ENCODE results near the gene HAP1.

Gene HAP1

DNA sequence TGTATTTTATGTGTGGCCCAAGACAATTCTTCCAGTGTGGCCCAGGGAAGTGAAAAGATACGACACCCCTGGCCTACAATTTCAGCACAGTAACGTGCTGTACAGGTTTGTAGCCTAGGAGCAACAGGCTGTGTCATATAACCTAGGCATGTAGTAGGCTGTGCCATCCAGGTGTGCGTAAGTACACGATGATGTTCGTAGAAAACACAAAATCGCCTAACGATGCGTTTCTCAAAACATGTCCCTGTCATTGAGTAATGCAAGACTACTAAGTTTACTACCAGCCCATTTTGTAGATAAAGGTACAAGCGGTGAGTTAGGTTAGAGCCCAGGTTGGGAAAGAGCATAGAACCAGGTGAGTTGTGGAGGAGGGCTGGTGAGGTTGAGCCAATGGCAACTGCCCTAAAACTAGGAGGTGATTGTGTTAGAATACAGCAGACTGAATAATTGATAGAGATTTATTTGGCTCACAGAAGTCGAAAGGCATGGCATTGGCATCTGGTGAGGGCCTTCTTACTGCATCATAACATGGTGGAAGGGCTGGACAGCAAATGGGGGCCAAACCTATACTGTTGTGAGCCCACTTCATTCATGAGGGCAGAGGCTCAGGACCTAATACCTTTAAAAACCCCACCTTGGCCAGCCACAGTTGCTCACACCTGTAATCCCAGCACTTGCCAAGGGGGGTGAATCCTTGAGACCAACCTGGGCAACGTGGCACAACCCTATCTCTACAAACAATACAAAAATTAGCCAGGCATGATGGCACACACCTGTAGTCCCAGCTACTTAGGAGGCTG is 41.5 kb downstream of the HAP1 start:
- DNase-seq (ENCODE audit: low read depth) = no peak
- TF ChIP-seq POLR2A (IDR thresholded peaks at IDR 0.05; ENCODE audit: extremely low read depth, insufficient read length) = no peak
- TF ChIP-seq, protein P1, sequence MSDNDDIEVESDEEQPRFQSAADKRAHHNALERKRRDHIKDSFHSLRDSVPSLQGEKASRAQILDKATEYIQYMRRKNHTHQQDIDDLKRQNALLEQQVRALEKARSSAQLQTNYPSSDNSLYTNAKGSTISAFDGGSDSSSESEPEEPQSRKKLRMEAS (IDR thresholded peaks at IDR 0.05; ENCODE audit: low read depth, low read length) = no peak
- TF ChIP-seq, protein P2, sequence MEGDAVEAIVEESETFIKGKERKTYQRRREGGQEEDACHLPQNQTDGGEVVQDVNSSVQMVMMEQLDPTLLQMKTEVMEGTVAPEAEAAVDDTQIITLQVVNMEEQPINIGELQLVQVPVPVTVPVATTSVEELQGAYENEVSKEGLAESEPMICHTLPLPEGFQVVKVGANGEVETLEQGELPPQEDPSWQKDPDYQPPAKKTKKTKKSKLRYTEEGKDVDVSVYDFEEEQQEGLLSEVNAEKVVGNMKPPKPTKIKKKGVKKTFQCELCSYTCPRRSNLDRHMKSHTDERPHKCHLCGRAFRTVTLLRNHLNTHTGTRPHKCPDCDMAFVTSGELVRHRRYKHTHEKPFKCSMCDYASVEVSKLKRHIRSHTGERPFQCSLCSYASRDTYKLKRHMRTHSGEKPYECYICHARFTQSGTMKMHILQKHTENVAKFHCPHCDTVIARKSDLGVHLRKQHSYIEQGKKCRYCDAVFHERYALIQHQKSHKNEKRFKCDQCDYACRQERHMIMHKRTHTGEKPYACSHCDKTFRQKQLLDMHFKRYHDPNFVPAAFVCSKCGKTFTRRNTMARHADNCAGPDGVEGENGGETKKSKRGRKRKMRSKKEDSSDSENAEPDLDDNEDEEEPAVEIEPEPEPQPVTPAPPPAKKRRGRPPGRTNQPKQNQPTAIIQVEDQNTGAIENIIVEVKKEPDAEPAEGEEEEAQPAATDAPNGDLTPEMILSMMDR (IDR thresholded peaks at IDR 0.05; ENCODE audit: low read depth, low read length) = no peak
- TF ChIP-seq MYC (IDR thresholded peaks at IDR 0.05; ENCODE audit: low read depth, low read length) = no peak
- no peak overlapping the region for H3K4me3 ChIP-seq (ENCODE audit: low read depth, low read length)

DNA sequence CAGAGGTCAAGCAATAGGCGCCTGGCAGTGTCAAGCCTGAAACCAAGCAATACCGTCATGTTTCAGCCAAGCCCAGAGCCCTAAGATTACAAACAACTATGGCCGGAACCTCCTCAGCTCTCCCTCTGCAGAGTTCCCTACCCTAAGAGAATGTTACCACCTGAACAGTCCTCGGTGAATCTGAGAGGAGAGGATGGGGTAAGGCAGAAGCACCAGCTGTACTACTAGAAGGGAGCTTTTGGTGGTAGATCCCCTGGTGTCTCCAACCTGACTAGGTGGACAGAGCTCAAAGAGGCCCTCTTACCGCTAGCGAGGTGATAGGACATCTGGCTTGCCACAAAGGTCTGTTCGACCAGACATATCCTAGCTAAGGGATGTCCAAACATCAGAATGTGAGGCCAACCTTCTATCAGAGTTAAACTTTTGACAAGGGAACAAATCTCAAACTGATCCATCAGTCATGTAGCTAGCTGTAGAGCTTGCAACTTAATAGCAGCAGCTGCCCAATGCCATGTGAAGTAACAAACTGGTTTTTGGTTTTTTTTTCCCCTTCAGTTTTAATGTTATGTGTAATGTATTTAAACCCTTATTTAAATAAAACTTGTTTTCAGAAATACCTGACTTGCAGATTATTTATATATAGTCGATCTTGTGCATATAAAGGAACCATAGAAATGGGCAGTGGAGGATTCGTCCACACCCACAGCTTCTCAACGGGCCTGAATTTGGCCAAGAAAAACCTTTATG is 43.2 kb downstream of the HAP1 start:
- H3K4me3 ChIP-seq (ENCODE audit: low read depth, low read length) = no peak overlapping the region
- TF ChIP-seq, protein P2 (IDR thresholded peaks at IDR 0.05; ENCODE audit: low read depth, low read length) = no peak
- TF ChIP-seq POLR2A (IDR thresholded peaks at IDR 0.05; ENCODE audit: extremely low read depth, insufficient read length) = no peak
- TF ChIP-seq, protein P1 (IDR thresholded peaks at IDR 0.05; ENCODE audit: low read depth, low read length) = no peak
- no peak for TF ChIP-seq MYC (IDR thresholded peaks at IDR 0.05; ENCODE audit: low read depth, low read length)
- DNase-seq (ENCODE audit: low read depth) = no peak

DNA sequence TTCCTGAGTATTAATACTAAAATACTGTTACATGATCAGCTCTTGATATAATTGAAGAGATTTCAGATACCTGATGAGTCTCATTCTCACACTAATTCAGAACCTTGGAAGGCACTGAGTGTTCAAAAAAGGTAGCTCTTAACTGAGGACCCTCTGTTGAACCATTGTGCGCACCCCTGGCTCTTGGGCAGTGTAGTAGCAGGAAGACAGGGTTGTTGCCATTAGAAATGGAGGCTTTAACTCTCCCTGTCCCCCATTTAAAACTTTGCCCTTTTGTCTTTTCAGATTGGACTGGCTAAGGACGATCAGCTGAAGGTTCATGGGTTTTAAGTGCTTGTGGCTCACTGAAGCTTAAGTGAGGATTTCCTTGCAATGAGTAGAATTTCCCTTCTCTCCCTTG is 43.9 kb downstream of the HAP1 start:
- DNase-seq (ENCODE audit: low read depth) = no peak
- peak overlapping the region; percentile 96 for H3K4me3 ChIP-seq (ENCODE audit: low read depth, low read length)
- TF ChIP-seq, protein P2 (IDR thresholded peaks at IDR 0.05; ENCODE audit: low read depth, low read length) = no peak
- TF ChIP-seq POLR2A (IDR thresholded peaks at IDR 0.05; ENCODE audit: extremely low read depth, insufficient read length) (no peak), MYC (IDR thresholded peaks at IDR 0.05; ENCODE audit: low read depth, low read length) (no peak)
- TF ChIP-seq, protein P1 (IDR thresholded peaks at IDR 0.05; ENCODE audit: low read depth, low read length) = no peak

DNA sequence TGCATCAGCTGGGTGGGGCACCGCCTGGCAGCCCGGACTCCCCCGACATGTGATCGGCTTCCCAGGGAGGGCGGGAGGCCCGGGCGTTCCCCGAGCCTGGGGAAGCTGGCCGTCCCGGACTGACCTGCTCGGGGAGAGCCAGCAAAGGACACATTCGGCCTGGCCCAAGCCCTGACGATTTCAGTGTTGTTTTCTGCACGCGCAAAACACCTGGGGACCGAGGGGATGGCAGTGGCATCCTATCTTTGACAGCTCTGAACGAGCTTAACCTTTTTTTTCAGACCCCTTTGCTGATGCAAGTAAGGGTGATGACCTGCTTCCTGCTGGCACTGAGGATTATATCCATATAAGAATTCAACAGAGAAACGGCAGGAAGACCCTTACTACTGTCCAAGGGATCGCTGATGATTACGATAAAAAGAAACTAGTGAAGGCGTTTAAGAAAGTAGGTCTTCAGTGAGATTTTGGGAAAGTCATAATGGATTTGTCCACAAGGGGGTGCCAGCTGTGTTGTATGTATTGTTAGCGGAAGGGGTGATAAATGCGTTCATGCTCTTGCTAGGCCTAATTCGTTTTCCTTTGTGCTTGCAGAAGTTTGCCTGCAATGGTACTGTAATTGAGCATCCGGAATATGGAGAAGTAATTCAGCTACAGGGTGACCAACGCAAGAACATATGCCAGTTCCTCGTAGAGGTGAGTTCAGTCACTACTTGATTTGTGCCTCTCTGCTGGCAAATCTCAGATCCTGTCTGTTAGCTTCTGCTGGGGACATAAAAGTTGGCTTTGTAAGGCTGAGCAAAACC is 44.7 kb downstream of the HAP1 start:
- peak; percentile 80 for DNase-seq (ENCODE audit: low read depth)
- H3K4me3 ChIP-seq (ENCODE audit: low read depth, low read length) = peak overlapping the region; percentile 96
- TF ChIP-seq POLR2A (IDR thresholded peaks at IDR 0.05; ENCODE audit: extremely low read depth, insufficient read length) (no peak), MYC (IDR thresholded peaks at IDR 0.05; ENCODE audit: low read depth, low read length) (no peak; the same call in 1 of the 2 replicates)
- TF ChIP-seq, protein P2 (IDR thresholded peaks at IDR 0.05; ENCODE audit: low read depth, low read length) = peak; percentile 50
- TF ChIP-seq, protein P1 (IDR thresholded peaks at IDR 0.05; ENCODE audit: low read depth, low read length) = no peak

Data from NB4 (cell line).